RPMI8226 (cell line): ENCODE results near the gene CYB5R3.
A peak's percentile ranks its signal among the peaks of the same experiment; 100 is the strongest.

Experiments
- DNase-seq: peaks from one replicate; pipeline ENCODE4 v3.0.0-alpha.2; 2015

Gene CYB5R3

GRCh38 chr22:42649246-42650099 lies at the start of gene CYB5R3:
Gene CYB5R3, minus strand, starts transcription at chr22:42649392. Its CDS starts 77 bp downstream, at chr22:42649315.
- peak; percentile 82 for DNase-seq

GRCh38 chr22:42697542-42698013 lies 48.4 kb upstream of the CYB5R3 start:
- no peak for DNase-seq

GRCh38 chr22:42696331-42696967 lies 47.3 kb upstream of the CYB5R3 start:
- peak; percentile 26 for DNase-seq

- no peak for DNase-seq
These were observed 46.1 kb upstream of the CYB5R3 start for GRCh38 chr22:42695294-42695693.

GRCh38 chr22:42693763-42694683 lies 44.8 kb upstream of the CYB5R3 start:
- no peak for DNase-seq

GRCh38 chr22:42693055-42693762 lies 44.0 kb upstream of the CYB5R3 start:
- no peak for DNase-seq

- peak; percentile 53 for DNase-seq
These were observed 43.3 kb upstream of the CYB5R3 start for GRCh38 chr22:42692239-42693054.

- DNase-seq, result no peak
These were observed 42.2 kb upstream of the CYB5R3 start for GRCh38 chr22:42691440-42691839.

- no peak for DNase-seq
These were observed 39.3 kb upstream of the CYB5R3 start for GRCh38 chr22:42688241-42689211.

GRCh38 chr22:42686756-42687491 lies 37.7 kb upstream of the CYB5R3 start:
- DNase-seq, result no peak

- peak; percentile 77 for DNase-seq
These were observed 36.9 kb upstream of the CYB5R3 start for GRCh38 chr22:42685941-42686653.

- no peak for DNase-seq
These were observed 35.4 kb upstream of the CYB5R3 start for GRCh38 chr22:42684462-42685195.

- no peak for DNase-seq
These were observed 34.5 kb upstream of the CYB5R3 start for GRCh38 chr22:42683578-42684283.

- no peak for DNase-seq
These were observed 33.1 kb upstream of the CYB5R3 start for GRCh38 chr22:42682113-42682851.

GRCh38 chr22:42680648-42681047 lies 31.5 kb upstream of the CYB5R3 start:
- DNase-seq, result no peak

- DNase-seq, result no peak
These were observed 30.5 kb upstream of the CYB5R3 start for GRCh38 chr22:42679691-42680090.

- no peak for DNase-seq
These were observed 29.7 kb upstream of the CYB5R3 start for GRCh38 chr22:42678894-42679293.
